K562 (cell line): ENCODE results near the gene MPC1. TPM values are rescaled to one million over a fixed set of nuclear protein-coding genes. Genes with fewer than 3 reads are reported as not detected.

ENCODE experiments used
- ATAC-seq: fragments of 200-7000 bp; cut with Tn5 transposase; 3 replicates; pipeline ENCODE4 v1.9.1; 2020; ENCODE audit warnings: moderate library complexity
- BruUV-seq: library from RNA; stranded (reverse); fragments of 400-500 nt; replicated peaks from 2 replicates; lab custom pipeline; 2021; lab: Mats Ljungman, UMichigan
- CTCF ChIA-PET: fragments of 300-600 bp; formaldehyde crosslinking; extraction: SDS; loops from one replicate; lab custom pipeline; 2021; ENCODE audit warnings: low intra/inter-chr PET ratio; lab: Yijun Ruan, JAX
- POLR2A ChIA-PET: fragments of 300-600, 350-650 bp; sonication (Branson Sonifier 250); formaldehyde crosslinking; extraction: SDS; loops from one replicate; lab custom pipeline; 2021; ENCODE audit warnings: antibody characterized with exemption, inconsistent platforms; lab: Yijun Ruan, JAX
- DNase-seq, 4 experiments: peaks; one replicate each; pipeline versions ENCODE4 v3.0.0 to v3.0.0-alpha.2; 2011 to 2018; ENCODE audit warnings: low spot score in 3 of 4, mixed read lengths in 3 of 4; ENCODE audit errors: extremely low read depth in 1 of 4
- FAIRE-seq: peaks from 2 replicates; lab custom pipeline; 2011; peaks lifted over from hg19 to GRCh38; lab: Jason Lieb, UNC
- H2AFZ ChIP-seq: 2 replicates; pipeline ENCODE4 v1.6.0; 2011; ENCODE audit warnings: low read depth, low read length, control low read depth, inconsistent platforms
- H3K27ac ChIP-seq: fragments of 200-600 bp; 3 replicates; pipeline ENCODE4 v1.8.0; 2011; ENCODE audit warnings: low read depth, mild to moderate bottlenecking, control low read depth, inconsistent platforms, low read length, moderate library complexity, mixed read lengths; ENCODE audit errors: extremely low read depth
- H3K27me3 ChIP-seq, 2 experiments: fragments of 300-600 bp in 1 of 2; 2 replicates in 1 of 2; 3 replicates in 1 of 2; pipeline versions ENCODE4 v1.6.0 to v1.8.0; 2011; ENCODE audit warnings: inconsistent platforms in 2 of 2, low read length in 2 of 2, mild to moderate bottlenecking in 1 of 2, mixed read lengths in 1 of 2, moderate library complexity in 1 of 2; ENCODE audit not compliant: control insufficient read depth in 2 of 2, insufficient read depth in 2 of 2
- H3K36me3 ChIP-seq: fragments of 300-600 bp; 3 replicates; pipeline ENCODE4 v1.8.0; 2011; ENCODE audit warnings: mild to moderate bottlenecking, low read length, inconsistent platforms; ENCODE audit not compliant: control insufficient read depth, insufficient read depth
- H3K4me1 ChIP-seq, 2 experiments: fragments of 200-600 bp in 1 of 2; replicated peaks in 1 of 2; 2 replicates in 1 of 2; 3 replicates in 1 of 2; pipeline versions ENCODE4 v1.5.1 to v1.8.0; 2011; ENCODE audit warnings: inconsistent platforms in 2 of 2, low read length in 2 of 2, mild to moderate bottlenecking in 1 of 2, mixed read lengths in 1 of 2, moderate library complexity in 1 of 2; ENCODE audit not compliant: control insufficient read depth in 2 of 2, insufficient read depth in 2 of 2
- H3K4me2 ChIP-seq: 2 replicates; pipeline ENCODE4 v1.6.1; 2011; ENCODE audit warnings: low read length, control low read depth, inconsistent platforms, mixed read lengths; ENCODE audit not compliant: insufficient read depth
- H3K4me3 ChIP-seq: fragments of 200-600 bp; sonication (generic), shearing (Covaris generic); 2 replicates; pipeline ENCODE4 v1.5.1; 2016; ENCODE audit warnings: control low read depth, inconsistent platforms
- H3K79me2 ChIP-seq: fragments of 200-600 bp; 3 replicates; pipeline ENCODE4 v1.8.0; 2011; ENCODE audit warnings: low read length, inconsistent platforms; ENCODE audit not compliant: control insufficient read depth, insufficient read depth
- H3K9ac ChIP-seq, 2 experiments: 2 replicates each; pipeline versions ENCODE4 v1.6.0 to v1.6.1; 2011; ENCODE audit warnings: low read depth in 2 of 2, low read length in 2 of 2, control low read depth in 1 of 2, inconsistent platforms in 1 of 2, mild to moderate bottlenecking in 1 of 2, mixed read lengths in 1 of 2; ENCODE audit not compliant: insufficient read depth in 1 of 2
- H3K9me1 ChIP-seq: one replicate; pipeline ENCODE4 v1.6.0; 2011; ENCODE audit warnings: inconsistent platforms, mild to moderate bottlenecking, low read length, moderate library complexity; ENCODE audit not compliant: control insufficient read depth, insufficient read depth
- H3K9me3 ChIP-seq: replicated peaks from 2 replicates; pipeline ENCODE4 v1.5.1; 2011; ENCODE audit warnings: low read depth, low read length, inconsistent platforms; ENCODE audit not compliant: control insufficient read depth, insufficient read depth
- H4K20me1 ChIP-seq: replicated peaks from 2 replicates; pipeline ENCODE4 v1.6.1; 2011; ENCODE audit warnings: low read length, inconsistent platforms, mixed read lengths; ENCODE audit not compliant: control insufficient read depth, insufficient read depth
- ELF4 ChIP-seq: fragments of 450-650 bp; formaldehyde crosslinking; IDR thresholded peaks from 2 replicates; pipeline ENCODE4 v1.4.0; 2022; ENCODE audit warnings: missing genetic modification characterization
- IRF2 ChIP-seq: sonication (generic); formaldehyde crosslinking; IDR thresholded peaks from 2 replicates; pipeline ENCODE4 v1.8.1; 2022; ENCODE audit warnings: mild to moderate bottlenecking, missing genetic modification reagents
- NCOA4 ChIP-seq: fragments of 450-650 bp; IDR thresholded peaks from 2 replicates; pipeline ENCODE4 v1.6.1; 2018; ENCODE audit warnings: mild to moderate bottlenecking; ENCODE audit not compliant: partially characterized antibody
- ZNF445 ChIP-seq: fragments of 250-450 bp; sonication (Bioruptor Pico); IDR thresholded peaks from 2 replicates; pipeline ENCODE4 v1.4.0; 2020; ENCODE audit warnings: low read depth, mild to moderate bottlenecking, moderate library complexity
- WGBS: fragments of 100-300 bp; shearing (Covaris generic); methylation state at CpG from one replicate; pipeline ENCODE4 v1.1.6; 2016; ENCODE audit warnings: low coverage, mixed read lengths; ENCODE audit not compliant: insufficient coverage; ENCODE audit errors: missing lambda C conversion rate; 5-methylcytosine and 5-hydroxymethylcytosine counted together
- in situ Hi-C: fragments of 300-500 bp; cut with MboI; formaldehyde crosslinking; loops from 4 replicates; pipeline ENCODE4 v1.15.0; 2018; ENCODE audit warnings: inconsistent platforms, mixed read lengths
- intact Hi-C: fragments of 100-400 bp; cut with micrococcal nuclease; formaldehyde crosslinking; loops from 2 replicates; pipeline ENCODE4 v1.14.2; 2022
- polyA plus RNA-seq, 8 experiments: library from polyadenylated mRNA; depleted of rRNA in 4 of 8; stranded (reverse) in 5 of 8; unstranded in 3 of 8; fragments of >200 nt; fragmentation: Nextera tagmentation in 2 of 8; fragmentation: Illumina TruSeq in 1 of 8; extraction: Ambion mirVana in 2 of 8; extraction: Trizol in 1 of 8; gene quantifications; 2 replicates each; pipeline versions ENCODE4 v1.2.1 to v1.2.3, GENCODE V29; 2011 to 2014; ENCODE audit warnings: inconsistent platforms in 1 of 8, missing spikeins in 1 of 8
- total RNA-seq, 7 experiments: library from RNA; depleted of rRNA in 6 of 7; stranded (reverse); fragments of >200 nt in 6 of 7; fragmentation: Illumina TruSeq in 2 of 7; extraction: Trizol in 2 of 7; gene quantifications; 2 replicates each; pipeline versions ENCODE4 v1.2.1 to v1.2.3, GENCODE V29; 2011 to 2021; ENCODE audit warnings: low replicate concordance in 1 of 7
- TF ChIP-seq, protein P1 (sequence below): sonication (generic); formaldehyde crosslinking; IDR thresholded peaks from 2 replicates; pipeline ENCODE4 v1.8.1; 2023; ENCODE audit warnings: mild to moderate bottlenecking, missing genetic modification reagents
- TF ChIP-seq, protein P2 (sequence below): fragments of 200-400 bp; formaldehyde crosslinking; IDR thresholded peaks from 2 replicates; pipeline ENCODE4 v1.6.1; 2017; ENCODE audit warnings: mild to moderate bottlenecking, low read depth, low read length, moderate library complexity
- TF ChIP-seq, protein P3 (sequence below): fragments of 450-650 bp; IDR thresholded peaks from 2 replicates; pipeline ENCODE4 v1.6.1; 2018; ENCODE audit warnings: mild to moderate bottlenecking, low read depth; ENCODE audit not compliant: partially characterized antibody

MPC1 gene
- total and polyA plus RNA-seq, 9 of the 15 experiments (the other 6 are each of a cell fraction or from before 2014, with no cell fraction given), result 78.6 to 185 (median 138) TPM

DNA sequence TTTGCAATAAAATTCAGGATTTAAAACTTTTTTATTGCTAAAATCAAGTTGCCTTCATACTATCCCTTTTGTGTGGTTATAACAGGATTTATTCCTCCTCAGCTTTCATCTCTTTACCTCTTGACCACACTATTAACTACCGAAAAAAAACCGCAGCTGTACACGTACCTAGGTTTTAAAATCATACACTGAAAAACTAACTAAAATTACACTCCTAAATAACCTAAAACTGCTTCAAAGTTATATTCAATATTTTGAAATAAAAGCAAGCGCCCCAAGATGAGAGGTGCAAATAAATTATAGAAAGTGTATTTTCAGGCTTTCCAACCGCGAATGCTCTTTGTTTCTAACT is 1.4 kb downstream of the MPC1 start (continued):
- TF ChIP-seq NCOA4 (no peak), ZNF445 (CRISPR knock-in tag) (no peak), ELF4 (CRISPR knock-in tag) (no peak)
- TF ChIP-seq, protein P1, sequence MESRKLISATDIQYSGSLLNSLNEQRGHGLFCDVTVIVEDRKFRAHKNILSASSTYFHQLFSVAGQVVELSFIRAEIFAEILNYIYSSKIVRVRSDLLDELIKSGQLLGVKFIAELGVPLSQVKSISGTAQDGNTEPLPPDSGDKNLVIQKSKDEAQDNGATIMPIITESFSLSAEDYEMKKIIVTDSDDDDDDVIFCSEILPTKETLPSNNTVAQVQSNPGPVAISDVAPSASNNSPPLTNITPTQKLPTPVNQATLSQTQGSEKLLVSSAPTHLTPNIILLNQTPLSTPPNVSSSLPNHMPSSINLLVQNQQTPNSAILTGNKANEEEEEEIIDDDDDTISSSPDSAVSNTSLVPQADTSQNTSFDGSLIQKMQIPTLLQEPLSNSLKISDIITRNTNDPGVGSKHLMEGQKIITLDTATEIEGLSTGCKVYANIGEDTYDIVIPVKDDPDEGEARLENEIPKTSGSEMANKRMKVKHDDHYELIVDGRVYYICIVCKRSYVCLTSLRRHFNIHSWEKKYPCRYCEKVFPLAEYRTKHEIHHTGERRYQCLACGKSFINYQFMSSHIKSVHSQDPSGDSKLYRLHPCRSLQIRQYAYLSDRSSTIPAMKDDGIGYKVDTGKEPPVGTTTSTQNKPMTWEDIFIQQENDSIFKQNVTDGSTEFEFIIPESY (CRISPR knock-in tag), result no peak
- TF ChIP-seq, all 486 proteins: peak for 6

DNA sequence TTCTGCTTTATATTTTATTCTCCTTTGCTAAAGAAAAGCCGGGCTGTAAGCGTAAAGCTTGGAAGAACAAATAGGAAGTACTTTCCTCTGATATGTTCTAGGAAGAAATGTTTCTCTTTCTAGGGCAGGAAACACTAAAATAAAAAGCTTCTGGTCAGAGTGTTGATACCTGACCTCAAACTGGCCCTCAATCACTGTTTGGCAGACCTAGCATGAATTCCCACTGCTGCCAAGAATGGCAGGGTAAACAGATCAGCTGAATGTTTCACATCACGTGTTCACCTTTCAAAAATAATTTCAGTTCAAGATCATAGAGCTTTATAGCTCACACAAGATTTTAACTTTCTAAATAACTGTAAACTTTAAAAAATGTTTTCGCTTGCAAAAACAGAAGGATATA is 2.9 kb downstream of the MPC1 start:
- ChIA-PET CTCF (no interaction called here), POLR2A (interaction anchor here (1.0 to 1.2 kb wide), 2 partner anchors 19 to 21 kb away, joined by 3 to 4 read pairs; no protein-coding TSS in a partner anchor)
- Histone ChIP-seq H2AFZ (no peak overlapping the region), H3K4me2 (no peak overlapping the region), H3K79me2 (peaks cover 63% of the 10 kb centered on the region), H3K9me3 (no peaks in the 10 kb centered on the region), H3K9me1 (no peaks in the 10 kb centered on the region), H4K20me1 (no peaks in the 10 kb centered on the region), H3K9ac (no peak overlapping the region), H3K27me3 (no peaks in the 10 kb centered on the region), H3K36me3 (peaks cover 4% of the 10 kb centered on the region; the same call in 1 of the 3 replicates), H3K27ac (no peak overlapping the region), H3K4me3 (no peak overlapping the region), H3K4me1 (peaks cover 3 to 20% of the 10 kb centered on the region in 2 experiments; a peak in 2 of 5 replicates)
- WGBS, result 96% methylated on average over 4 of the region's 4 CpGs
- intact Hi-C loops, result loop anchor here (5.0 kb wide), 1 partner anchor 102 kb away; no protein-coding TSS in a partner anchor
- TF ChIP-seq, protein P2, sequence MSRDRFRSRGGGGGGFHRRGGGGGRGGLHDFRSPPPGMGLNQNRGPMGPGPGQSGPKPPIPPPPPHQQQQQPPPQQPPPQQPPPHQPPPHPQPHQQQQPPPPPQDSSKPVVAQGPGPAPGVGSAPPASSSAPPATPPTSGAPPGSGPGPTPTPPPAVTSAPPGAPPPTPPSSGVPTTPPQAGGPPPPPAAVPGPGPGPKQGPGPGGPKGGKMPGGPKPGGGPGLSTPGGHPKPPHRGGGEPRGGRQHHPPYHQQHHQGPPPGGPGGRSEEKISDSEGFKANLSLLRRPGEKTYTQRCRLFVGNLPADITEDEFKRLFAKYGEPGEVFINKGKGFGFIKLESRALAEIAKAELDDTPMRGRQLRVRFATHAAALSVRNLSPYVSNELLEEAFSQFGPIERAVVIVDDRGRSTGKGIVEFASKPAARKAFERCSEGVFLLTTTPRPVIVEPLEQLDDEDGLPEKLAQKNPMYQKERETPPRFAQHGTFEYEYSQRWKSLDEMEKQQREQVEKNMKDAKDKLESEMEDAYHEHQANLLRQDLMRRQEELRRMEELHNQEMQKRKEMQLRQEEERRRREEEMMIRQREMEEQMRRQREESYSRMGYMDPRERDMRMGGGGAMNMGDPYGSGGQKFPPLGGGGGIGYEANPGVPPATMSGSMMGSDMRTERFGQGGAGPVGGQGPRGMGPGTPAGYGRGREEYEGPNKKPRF, result no peak
- TF ChIP-seq, protein P3, sequence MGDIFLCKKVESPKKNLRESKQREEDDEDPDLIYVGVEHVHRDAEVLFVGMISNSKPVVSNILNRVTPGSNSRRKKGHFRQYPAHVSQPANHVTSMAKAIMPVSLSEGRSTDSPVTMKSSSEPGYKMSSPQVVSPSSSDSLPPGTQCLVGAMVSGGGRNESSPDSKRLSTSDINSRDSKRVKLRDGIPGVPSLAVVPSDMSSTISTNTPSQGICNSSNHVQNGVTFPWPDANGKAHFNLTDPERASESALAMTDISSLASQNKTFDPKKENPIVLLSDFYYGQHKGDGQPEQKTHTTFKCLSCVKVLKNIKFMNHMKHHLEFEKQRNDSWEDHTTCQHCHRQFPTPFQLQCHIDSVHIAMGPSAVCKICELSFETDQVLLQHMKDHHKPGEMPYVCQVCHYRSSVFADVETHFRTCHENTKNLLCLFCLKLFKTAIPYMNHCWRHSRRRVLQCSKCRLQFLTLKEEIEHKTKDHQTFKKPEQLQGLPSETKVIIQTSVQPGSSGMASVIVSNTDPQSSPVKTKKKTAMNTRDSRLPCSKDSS, result no peak
- no peak for TF ChIP-seq IRF2 (CRISPR knock-in tag)
- no peak for ATAC-seq
- no peak for FAIRE-seq
- no TSS peak for BruUV-seq
- in situ Hi-C loops, result loop anchor here (5.0 kb wide), 1 partner anchor 47 kb away; no protein-coding TSS in a partner anchor
- DNase-seq, result no peak
